GM21576 (cell line): ENCODE measurements around the gene TRAK2.
"Not testable (repeated sequence)": the region's sequence is repeated elsewhere in the genome, so short reads cannot be mapped to it uniquely, and the experiment has no call there.

ENCODE experiments used
- ATAC-seq: cut with Tn5 transposase; IDR thresholded peaks from one replicate; pipeline ENCODE4 v1.9.1; 2021; ENCODE audit warnings: mild to moderate bottlenecking, moderate library complexity; ENCODE audit not compliant: unreplicated experiment

The TRAK2 gene

DNA sequence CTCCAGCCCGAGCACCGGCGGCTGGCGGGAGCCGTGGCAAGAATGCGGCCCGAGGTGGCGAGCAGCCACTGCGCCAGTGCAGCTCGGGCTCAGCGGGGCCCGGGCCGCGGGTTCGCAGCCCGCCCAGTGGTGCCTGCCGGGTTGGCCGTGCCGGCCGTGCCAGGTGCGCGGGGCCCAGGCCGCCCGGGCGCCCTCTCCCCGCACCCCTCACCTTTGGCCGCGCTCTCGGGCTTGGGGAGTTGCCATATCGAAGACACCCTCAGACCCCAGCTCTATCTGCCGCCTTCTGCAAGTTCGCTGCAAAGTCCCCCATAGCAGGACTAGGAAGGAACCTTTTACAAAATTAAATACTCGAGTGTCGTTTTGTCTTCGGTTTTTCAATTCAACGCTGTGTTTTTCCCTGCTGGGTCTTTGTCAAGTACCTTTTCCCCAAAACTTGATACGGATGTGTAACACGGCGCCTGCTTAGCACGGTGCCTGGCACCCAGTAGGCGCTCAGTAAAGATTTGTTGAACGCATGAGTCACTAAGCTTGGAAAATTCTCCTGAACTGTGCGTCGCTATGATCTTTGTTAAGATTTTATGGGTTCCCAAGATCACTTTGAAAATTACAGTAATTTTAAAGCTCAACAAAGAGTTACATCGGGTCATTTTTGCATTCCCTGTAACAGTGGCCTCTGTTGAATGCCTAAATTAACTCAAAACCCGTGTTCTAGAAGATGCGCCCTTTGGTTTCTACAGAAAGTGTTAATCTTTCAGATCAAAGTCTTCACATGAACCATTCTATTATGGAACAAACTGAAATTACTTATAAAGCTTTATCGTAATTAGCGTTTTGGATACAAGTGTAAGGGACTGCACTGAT, 1.0 kb upstream of the TRAK2 start:
- no peak for ATAC-seq

DNA sequence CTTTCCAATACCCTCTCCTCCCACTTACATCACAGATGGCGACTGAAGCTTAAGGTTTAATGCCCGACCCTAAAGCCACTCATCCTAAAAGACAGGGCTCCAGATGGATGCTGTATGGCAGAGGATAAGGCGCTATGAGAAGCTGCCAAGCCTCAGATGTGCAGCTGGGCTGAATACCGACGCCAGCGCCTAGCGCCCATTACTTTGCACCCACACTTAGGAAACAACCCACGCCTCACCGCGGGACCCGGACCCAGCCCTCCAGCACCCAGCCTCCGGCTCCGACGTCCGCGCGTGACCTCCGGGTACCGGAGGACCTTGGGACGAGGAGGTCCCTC, 335 bp downstream of the TRAK2 start:
- ATAC-seq = no peak

DNA sequence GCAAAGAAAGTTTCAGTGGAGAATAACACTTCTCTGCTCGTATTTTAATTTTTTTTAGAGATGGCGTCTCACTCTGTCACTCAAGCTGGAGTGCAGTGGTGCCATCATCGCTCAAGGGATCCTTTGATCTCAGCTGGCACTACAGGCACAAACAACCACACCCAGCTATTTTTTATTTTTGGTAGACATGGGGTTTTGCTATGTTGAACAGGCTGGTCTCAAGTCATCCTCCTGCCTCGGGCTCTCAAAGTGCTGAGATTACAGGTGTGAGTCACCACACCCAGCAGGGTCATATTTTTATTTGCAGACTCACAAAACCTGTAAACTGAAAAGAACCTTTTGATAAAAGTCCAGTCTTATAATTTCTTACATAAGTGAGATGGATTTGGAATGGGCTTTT, 2.6 kb downstream of the TRAK2 start:
- ATAC-seq = no peak

DNA sequence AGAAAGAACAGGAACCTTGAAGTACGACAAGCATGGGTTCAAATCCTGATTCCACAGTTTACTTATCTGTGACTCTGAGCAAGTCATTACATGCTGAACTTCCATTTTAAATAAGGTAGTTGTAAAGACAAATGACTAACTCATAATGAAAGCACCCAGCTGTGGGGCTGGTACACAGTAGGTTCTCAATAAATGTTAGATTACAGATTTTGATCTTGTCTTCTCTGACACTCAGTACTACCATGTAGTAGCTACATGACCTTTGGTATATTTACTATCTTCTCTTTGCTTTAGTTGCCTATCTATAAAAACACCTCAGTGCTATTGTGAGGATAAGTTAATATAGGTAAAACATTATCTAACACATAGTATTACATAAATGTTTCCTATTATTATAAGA, 3.2 kb downstream of the TRAK2 start:
- no peak for ATAC-seq

DNA sequence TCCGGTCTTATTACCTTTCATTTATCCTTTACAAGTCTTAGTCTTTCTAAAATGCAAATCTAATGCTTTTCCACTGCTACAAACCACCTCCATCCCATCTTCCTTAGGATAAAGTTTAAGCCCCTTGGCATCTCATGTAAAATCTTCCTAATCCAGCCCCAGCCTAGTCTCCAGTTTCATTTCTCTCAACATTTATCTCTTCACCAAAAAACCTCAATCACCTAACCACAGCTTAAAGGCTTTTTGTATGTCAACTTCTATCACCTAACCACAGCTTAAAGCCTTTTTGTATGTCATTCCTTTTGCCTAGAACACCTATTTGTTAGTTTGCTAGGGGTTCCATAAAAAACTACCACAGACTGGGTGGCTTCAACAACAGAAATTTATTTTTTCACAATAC, 4.2 kb downstream of the TRAK2 start:
- no peak for ATAC-seq

DNA sequence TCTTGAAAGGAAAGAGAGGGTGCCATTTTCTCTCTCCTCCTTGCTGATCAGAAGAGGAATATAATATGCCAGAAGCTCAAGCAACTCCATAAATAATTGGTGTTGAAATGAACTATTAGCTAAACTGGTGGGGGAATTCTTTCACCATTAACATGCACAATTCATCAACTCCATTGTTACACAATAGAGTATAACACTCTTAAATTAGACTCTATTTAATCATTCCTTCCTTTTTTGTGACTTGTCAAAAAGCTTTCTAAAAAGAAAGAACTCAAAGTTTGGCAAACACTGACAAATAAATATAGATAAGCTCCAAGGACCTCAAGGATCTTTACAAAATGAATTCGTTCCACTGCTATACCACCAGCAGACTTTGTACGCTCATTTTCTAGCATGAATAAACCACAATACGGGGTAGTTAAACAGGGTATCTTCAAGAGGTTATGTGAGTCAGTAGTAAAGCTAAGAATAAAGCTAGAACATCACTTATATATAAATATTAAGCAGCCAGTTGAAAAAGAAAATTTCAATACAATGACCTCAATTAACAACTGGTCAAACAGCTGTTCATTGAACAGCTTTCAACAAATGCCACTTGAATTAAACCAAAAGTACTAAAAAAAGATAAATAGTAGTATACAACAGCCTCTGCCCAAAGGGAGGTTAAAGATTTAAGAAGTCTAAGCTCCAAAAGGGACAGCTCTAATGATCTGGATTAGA, 6.4 kb downstream of the TRAK2 start:
- ATAC-seq = no peak

DNA sequence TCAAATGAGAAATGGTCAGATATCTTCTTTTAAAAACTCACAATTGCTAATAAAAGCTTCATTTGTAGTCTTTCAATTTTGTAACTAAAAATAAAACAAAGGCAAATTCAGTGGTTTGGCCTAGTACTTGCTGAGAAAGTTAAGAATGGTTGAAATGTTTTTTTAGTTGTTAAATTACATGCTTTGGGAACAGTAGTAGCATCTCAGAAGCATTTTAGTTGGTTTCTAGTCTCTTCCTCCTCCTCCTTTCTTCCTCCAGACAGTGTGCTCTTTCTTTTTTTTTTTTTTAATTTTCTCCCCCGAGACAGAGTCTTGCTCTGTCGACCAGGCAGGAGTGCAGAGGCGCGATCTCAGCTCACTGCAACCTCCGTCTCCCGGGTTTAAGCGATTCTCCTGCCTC, 9.8 kb downstream of the TRAK2 start:
- peak; percentile 59 for ATAC-seq

DNA sequence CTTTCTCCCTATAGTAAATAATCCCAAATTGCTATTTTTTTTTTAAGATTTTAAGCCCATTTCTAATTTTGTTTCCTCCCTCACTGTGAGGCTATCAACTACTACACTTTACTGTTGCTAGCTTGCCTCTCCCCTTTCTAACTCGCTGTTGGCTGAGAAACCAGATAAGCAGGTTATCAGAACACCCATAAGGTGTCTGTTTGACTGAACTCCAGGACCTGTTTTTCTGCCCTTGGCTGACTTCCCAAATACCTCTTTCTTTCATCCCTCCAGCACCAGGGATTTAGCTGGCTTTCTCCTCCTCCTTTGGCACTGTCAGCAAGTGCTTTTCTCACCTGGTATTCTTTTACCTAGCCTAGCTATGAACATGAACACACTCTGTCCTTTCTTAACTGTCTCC, 11.1 kb downstream of the TRAK2 start:
- no peak for ATAC-seq

DNA sequence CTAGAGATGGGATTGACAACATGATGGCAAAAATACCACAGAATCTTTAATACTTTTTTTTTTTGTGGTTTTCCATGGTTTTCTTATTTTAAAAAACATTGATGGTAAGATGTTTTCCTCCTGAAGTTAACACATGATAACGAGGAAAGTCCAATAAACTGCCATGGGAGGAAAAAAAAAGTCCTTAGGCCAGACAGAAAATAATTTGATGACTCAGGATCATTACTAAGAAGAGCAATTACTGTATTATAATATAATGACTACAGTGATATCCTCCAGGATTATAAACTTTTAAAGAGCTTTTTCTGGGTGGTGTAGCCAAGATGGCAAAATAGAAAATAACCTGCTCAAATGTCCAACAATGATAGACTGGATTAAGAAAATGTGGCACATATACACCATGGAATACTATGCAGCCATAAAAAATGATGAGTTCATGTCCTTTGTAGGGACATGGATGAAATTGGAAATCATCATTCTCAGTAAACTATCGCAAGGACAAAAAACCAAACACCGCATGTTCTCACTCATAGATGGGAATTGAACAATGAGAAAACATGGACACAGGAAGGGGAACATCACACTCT, 11.8 kb downstream of the TRAK2 start:
- ATAC-seq = not testable (repeated sequence)

DNA sequence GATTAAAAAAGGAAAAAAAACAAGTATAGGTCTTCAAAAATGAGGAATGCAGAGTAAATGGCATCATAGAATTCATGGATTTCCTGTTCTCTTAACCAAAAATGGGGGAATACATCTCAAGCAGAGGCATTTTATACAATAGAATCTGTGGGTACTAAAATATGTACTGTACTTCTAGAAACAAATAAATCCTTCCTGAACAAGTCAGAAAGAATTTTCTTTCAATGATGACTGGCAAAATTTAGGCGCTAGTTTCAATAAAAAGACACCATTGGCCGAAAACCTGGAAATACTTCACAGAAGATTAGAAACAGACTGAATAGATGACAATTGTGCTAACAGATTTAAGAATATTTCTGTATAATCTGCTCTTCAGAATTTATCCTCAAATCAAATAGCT, 15.1 kb downstream of the TRAK2 start:
- no peak for ATAC-seq

DNA sequence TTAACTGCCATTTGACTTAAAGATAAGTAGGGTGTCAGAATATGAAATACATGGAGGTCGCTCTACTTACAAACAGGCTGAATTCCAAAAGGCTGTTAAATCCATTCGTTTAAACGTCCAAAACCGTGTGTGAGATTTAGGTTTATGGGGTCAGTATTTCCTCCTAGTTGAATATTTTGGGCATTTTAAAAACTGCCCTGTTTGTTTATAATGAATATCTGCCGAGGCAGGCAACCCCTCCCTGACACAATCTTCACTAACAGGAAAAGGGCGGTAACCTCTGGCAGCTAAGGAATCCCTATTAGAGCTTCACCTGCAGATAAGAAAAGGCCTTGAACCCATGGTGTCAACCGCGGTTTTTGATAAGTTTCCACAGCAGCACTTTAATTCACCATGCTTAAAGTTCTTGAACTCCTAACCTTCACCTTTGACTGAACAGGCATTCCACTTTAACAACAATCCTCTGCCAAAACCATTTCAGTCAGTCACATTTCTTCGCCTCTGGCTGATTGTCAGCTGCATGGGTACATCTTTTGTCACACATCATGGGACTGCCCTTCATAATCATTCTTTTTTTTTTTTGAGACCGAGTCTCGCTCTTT, 17.8 kb downstream of the TRAK2 start:
- ATAC-seq = no peak

DNA sequence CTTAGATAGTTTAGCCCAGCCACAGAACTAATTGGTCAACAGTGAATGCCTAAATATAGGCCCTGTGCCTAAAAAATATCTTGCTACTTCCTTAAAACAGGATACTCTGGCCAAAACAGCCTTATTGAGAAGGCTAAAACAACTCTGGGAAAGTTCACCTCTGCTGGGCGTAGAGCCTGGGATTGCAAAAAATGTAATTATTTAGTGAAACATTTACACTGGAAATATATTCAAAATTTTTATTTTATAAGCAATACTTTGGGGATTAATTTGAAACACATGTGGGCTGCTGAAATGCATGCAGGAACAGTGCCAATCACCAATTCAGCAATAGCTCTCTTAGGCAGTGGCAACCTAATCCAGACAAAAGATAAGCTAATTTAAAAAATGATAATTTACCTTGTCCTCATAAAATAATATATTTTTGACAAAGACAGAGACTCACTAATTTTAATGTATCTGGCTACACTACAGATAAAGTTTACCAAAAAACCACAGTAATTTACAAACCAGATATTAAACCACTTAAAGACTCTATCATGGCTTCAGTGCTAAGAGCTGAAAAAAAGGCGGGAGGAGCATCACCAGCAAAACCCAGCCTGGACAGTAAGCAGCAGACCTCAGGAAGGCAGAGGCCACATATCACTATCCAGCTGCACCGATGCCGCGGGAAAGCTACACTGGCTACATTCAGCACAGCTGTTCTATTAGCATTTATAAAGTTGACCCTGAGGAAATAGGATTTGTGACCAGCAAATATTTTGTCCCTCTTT, 18.5 kb downstream of the TRAK2 start:
- ATAC-seq = no peak

DNA sequence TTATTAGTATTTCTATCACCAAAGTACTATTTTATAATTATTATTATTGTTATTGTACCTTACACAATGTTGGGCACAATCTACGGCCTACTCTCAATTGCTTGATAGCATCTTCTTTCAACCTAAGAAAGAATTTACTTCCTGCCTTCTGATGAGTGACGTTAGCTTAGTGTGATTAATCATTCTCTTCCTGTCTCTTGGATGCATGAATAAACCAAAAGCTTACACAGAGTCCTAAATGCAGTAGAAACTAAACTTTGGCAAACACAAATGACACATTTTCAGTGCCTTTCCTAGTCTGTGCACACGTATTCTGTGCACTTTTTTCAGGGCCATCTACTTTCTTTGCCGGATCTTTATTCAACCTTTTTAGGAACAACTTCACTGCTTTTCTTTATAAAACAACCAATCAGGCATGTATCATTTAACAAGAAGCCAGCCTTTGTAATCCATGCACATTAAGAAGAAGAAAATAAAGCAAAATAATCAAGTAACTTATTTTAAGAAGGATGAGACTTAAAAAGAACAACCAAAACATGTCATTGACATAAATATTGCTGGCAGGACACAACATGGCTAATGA, 19.1 kb downstream of the TRAK2 start:
- ATAC-seq = no peak

DNA sequence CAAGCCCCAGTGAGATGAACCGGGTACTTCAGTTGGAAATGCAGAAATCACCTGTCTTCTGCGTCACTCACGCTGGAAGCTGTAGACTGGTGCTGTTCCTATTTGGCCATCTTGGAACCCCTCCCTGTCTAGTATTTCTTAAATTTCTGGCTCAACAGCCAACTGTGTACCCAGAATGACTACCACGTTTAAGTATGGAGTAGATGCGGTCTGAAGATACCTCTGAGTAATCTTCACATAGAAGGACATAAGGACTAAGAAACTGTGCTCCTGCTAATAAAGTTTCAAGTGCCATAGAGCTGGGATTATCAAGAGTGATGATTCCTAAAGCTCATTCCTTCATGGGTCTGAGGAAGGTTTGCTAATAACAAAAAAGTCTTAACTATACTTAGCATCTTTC, 20.4 kb downstream of the TRAK2 start:
- ATAC-seq = no peak

DNA sequence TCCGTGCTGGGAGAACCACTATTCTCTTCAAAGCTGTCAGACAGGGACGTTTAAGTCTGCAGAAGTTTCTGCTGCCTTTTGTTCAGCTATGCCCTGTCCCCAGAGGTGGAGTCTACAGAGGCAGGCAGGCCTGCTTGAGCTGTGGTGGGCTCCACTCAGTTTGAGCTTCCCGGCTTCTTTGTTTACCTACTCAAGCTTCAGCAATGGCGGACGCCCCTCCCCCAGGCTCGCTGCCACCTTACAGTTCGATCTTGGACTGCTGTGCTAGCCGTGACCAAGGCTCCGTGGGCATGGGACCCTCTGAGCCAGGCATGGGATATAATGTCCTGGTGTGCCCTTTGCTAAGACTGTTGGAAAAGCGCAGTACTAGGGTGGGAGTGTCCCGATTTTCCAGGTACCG, 20.9 kb downstream of the TRAK2 start:
- ATAC-seq = not testable (repeated sequence)

DNA sequence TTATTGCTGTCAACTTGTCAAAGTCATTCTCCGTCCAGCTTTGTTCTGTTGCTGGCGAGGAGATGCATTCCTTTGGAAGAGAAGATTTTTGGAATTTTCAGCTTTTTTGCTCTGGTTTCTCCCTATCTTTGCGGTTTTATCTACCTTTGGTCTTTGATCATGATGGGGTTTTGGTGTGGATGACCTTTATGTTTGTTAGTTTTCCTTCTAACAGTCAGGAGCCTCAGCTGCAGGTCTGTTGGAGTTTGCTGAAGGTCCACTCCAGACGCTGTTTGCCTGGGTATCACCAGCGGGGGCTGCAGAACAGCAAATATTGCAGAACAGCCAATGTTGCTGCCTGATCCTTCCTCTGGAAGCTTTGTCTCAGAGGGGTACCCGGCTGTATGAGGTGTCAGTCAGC, 21.4 kb downstream of the TRAK2 start:
- not testable (repeated sequence) for ATAC-seq

DNA sequence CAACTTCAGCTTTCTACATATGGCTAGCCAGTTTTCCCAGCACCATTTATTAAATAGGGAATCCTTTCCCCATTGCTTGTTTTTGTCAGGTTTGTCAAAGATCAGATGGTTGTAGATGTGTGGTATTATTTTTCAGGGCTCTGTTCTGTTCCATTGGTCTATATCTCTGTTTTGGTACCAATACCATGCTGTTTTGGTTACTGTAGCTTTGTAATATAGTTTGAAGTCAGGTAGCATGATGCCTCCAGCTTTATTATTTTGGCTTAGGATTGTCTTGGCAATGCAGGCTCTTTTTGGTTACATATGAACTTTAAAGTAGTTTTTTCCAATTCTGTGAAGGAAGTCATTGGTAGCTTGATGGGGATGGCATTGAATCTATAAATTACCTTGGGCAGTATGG, 22.9 kb downstream of the TRAK2 start:
- not testable (repeated sequence) for ATAC-seq

DNA sequence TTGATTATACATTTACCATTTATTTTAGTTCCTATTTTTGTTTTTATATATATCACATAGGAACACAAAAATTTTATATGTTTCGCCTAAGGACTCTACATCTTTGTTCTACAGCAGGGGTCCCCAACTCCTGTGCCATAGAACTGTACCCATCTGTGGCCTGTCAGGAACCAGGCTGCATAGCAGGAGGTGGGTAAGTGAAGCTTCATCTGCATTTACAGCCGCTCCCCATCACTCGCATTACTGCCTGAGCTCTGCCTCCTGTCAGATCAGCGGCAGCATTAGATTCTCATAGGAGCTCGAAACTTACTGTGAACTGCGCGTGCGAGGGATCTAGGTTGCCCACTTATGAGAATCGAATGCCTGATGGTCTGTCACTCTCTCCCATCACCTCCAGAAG, 25.3 kb downstream of the TRAK2 start:
- ATAC-seq = no peak

DNA sequence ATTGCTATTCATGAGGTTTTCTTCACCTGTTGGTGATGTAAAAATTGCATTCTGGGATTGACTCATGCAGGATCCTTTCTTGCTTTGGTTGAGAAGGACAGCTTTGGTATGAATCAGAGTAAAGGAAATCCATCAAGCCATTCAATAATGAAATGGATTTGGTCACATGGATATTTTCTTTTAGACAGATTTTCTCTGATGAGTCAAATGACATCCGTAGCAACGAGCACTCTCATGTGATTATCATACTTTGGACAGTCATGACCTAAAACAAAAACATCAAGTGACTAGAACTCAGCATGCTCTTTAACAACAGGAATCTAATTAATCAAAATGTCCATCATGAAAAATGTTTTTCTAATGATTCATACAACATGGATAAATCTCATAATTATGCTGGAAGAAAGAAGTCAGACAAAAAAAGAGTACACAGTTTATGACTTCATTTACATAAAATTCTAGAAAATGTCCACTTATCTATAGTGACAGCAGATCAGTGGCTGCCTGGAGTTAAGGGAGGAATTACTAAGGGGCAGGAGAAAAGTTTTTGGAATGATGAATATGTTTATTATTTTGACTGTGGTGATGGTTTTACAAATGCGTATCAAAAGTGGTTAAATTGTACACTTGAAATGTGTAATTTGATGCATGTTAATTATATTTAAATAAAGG, 30.7 kb downstream of the TRAK2 start:
- ATAC-seq = no peak

DNA sequence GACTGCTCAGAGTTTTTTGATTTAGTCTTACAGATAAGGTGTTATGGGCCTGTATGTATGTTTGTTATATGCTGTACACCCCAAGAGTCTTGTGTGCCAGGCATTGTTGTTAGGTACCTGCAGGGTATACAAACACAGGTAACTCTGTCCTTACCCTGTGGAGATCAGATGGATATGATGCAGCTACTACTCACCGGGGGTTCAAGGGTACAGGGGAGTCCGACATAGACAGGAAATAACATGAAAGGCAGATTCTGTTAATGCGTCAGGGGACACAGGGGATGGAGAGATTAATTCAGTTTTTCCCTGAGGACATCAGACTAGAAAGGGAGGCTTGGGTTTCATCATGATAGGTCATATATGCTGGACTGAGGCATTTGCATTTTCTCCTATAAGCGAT, 31.3 kb downstream of the TRAK2 start:
- no peak for ATAC-seq
